Ishikawa (cell line): ENCODE measurements around the gene THADA.
A peak's percentile ranks its signal among the peaks of the same experiment; 100 is the strongest.

Source experiments
- CEBPB ChIP-seq: IDR thresholded peaks from 2 replicates; pipeline ENCODE4 v1.6.1; 2012
- CREB1 ChIP-seq: IDR thresholded peaks from 2 replicates; pipeline ENCODE4 v1.6.1; 2012; ENCODE audit warnings: low read depth
- EGR1 ChIP-seq: IDR thresholded peaks from 2 replicates; pipeline ENCODE4 v1.6.1; 2012
- EP300 ChIP-seq: IDR thresholded peaks from 2 replicates; pipeline ENCODE4 v1.6.1; 2012; ENCODE audit warnings: borderline replicate concordance
- FOXM1 ChIP-seq: IDR thresholded peaks from 2 replicates; pipeline ENCODE4 v1.6.1; 2012; ENCODE audit warnings: low read depth, borderline replicate concordance
- MAX ChIP-seq: IDR thresholded peaks from 2 replicates; pipeline ENCODE4 v1.6.1; 2012
- NFIC ChIP-seq: IDR thresholded peaks from 2 replicates; pipeline ENCODE4 v1.6.1; 2012
- RAD21 ChIP-seq: IDR thresholded peaks from 2 replicates; pipeline ENCODE4 v1.6.1; 2012; ENCODE audit warnings: low read depth
- REST ChIP-seq: IDR thresholded peaks from 2 replicates; pipeline ENCODE4 v1.6.1; 2012; ENCODE audit warnings: low read depth, mild to moderate bottlenecking
- TAF1 ChIP-seq: IDR thresholded peaks from 2 replicates; pipeline ENCODE4 v1.6.1; 2012; ENCODE audit warnings: low read depth, mild to moderate bottlenecking
- TCF12 ChIP-seq: IDR thresholded peaks from 2 replicates; pipeline ENCODE4 v1.6.1; 2012; ENCODE audit warnings: low read depth
- TEAD4 ChIP-seq: IDR thresholded peaks from 2 replicates; pipeline ENCODE4 v1.6.1; 2012
- USF1 ChIP-seq: IDR thresholded peaks from 2 replicates; pipeline ENCODE4 v1.6.1; 2012
- YY1 ChIP-seq: IDR thresholded peaks from 2 replicates; pipeline ENCODE4 v1.6.1; 2012; ENCODE audit warnings: low read depth
- ZBTB7A ChIP-seq: IDR thresholded peaks from 2 replicates; pipeline ENCODE4 v1.6.1; 2012; ENCODE audit warnings: low read depth

The THADA gene

GRCh38 chr2:43225093-43225787 is 370.6 kb downstream of the THADA start:
- TF ChIP-seq TEAD4: no peak
- TF ChIP-seq ZBTB7A: 0 out of 2 replicates have a peak, but pooled peaks have one; percentile 4

- TF ChIP-seq TAF1: no peak
- no peak for TF ChIP-seq NFIC
- no peak for TF ChIP-seq TEAD4
- TF ChIP-seq CEBPB: no peak
- TF ChIP-seq REST: no peak
- no peak for TF ChIP-seq ZBTB7A
- TF ChIP-seq FOXM1: no peak
- TF ChIP-seq USF1: no peak
- TF ChIP-seq TCF12: no peak
- TF ChIP-seq MAX: no peak
- no peak for TF ChIP-seq CREB1
- no peak for TF ChIP-seq EGR1
- TF ChIP-seq EP300: no peak
- TF ChIP-seq YY1: no peak
- no peak for TF ChIP-seq RAD21
Observed at GRCh38 chr2:43224571-43225092, 371.2 kb downstream of the THADA start.

- TF ChIP-seq TAF1: no peak
- no peak for TF ChIP-seq EP300
- TF ChIP-seq CEBPB: no peak
- TF ChIP-seq EGR1: no peak
- no peak for TF ChIP-seq NFIC
- no peak for TF ChIP-seq REST
- TF ChIP-seq MAX: no peak
- TF ChIP-seq TEAD4: no peak
- TF ChIP-seq YY1: no peak
- no peak for TF ChIP-seq RAD21
- TF ChIP-seq USF1: no peak
- TF ChIP-seq ZBTB7A: no peak
- no peak for TF ChIP-seq CREB1
- TF ChIP-seq TCF12: no peak
- TF ChIP-seq FOXM1: no peak
Observed at GRCh38 chr2:43224131-43224570, 371.7 kb downstream of the THADA start.

- TF ChIP-seq CREB1: no peak
- TF ChIP-seq USF1: no peak
- no peak for TF ChIP-seq REST
- no peak for TF ChIP-seq MAX
- no peak for TF ChIP-seq ZBTB7A
- TF ChIP-seq YY1: no peak
- TF ChIP-seq TAF1: no peak
- no peak for TF ChIP-seq EGR1
- no peak for TF ChIP-seq EP300
- TF ChIP-seq NFIC: no peak
- no peak for TF ChIP-seq RAD21
- TF ChIP-seq CEBPB: no peak
- TF ChIP-seq TEAD4: no peak
Observed at GRCh38 chr2:43223521-43224001, 372.3 kb downstream of the THADA start.
